GM12891 (cell line): ENCODE results near the gene RASA3.
A peak's percentile ranks its signal among the peaks of the same experiment; 100 is the strongest.

ENCODE experiments used
- DNase-seq: peaks from one replicate; pipeline ENCODE4 v3.0.0; 2011; ENCODE audit warnings: low spot score; ENCODE audit not compliant: insufficient read length
- FAIRE-seq: peaks from 2 replicates; lab custom pipeline; 2011; peaks lifted over from hg19 to GRCh38; lab: Jason Lieb, UNC
- PAX5 ChIP-seq: IDR thresholded peaks from 2 replicates; pipeline ENCODE4 v1.6.1; 2011; ENCODE audit warnings: low read length, moderate library complexity, mild to moderate bottlenecking; ENCODE audit not compliant: insufficient read depth, severe bottlenecking
- POLR2A ChIP-seq: IDR thresholded peaks from 2 replicates; pipeline ENCODE4 v1.6.1; 2011; ENCODE audit warnings: low read depth, low read length, control low read depth
- POLR2AphosphoS5 ChIP-seq: IDR thresholded peaks from 2 replicates; pipeline ENCODE4 v1.6.1; 2011; ENCODE audit warnings: low read depth, low read length, control low read depth
- POU2F2 ChIP-seq: IDR thresholded peaks from 2 replicates; pipeline ENCODE4 v1.6.1; 2011; ENCODE audit warnings: low read depth, mild to moderate bottlenecking, control low read depth, low read length, moderate library complexity
- SPI1 ChIP-seq: IDR thresholded peaks from 2 replicates; pipeline ENCODE4 v1.6.1; 2011; ENCODE audit warnings: low read depth, low read length, control low read depth
- TAF1 ChIP-seq: IDR thresholded peaks from 2 replicates; pipeline ENCODE4 v1.6.1; 2011; ENCODE audit warnings: low read depth, low read length, control low read depth

Gene RASA3

GRCh38 chr13:113981611-113982295 is 150.7 kb downstream of the RASA3 start:
- DNase-seq (no peak), FAIRE-seq (no peak)
- TF ChIP-seq SPI1: no peak
- no peak for TF ChIP-seq POLR2AphosphoS5
- TF ChIP-seq POU2F2: no peak
- no peak for TF ChIP-seq POLR2A
- TF ChIP-seq TAF1: no peak
- no peak for TF ChIP-seq PAX5

DNA sequence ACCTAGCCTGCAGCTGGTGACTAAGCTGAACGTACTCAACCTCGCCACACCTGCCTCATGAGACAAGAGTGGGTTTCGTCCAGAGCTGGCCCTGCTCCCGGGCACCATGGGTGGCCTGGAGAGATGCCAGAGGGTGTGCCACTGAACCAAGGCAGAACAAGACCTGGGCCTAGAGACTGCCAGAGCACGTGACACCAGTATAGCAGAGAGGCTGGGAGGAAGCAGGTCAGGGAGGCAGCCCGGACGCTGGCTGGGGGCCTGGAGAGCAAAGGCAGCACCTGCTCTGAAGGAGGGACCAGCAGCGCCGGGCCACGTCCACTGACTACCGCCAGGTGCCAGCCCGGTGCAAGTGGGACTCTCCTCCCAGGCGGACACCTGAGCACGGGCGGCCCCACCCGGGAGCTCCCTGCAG is 151.2 kb downstream of the RASA3 start:
- DNase-seq (no peak), FAIRE-seq (no peak)
- TF ChIP-seq SPI1: no peak
- no peak for TF ChIP-seq PAX5
- TF ChIP-seq POLR2A: no peak
- no peak for TF ChIP-seq TAF1
- no peak for TF ChIP-seq POLR2AphosphoS5
- TF ChIP-seq POU2F2: no peak

- no peak for DNase-seq
- TF ChIP-seq PAX5: no peak
- no peak for TF ChIP-seq SPI1
- TF ChIP-seq TAF1: no peak
- no peak for TF ChIP-seq POLR2A
- no peak for TF ChIP-seq POLR2AphosphoS5
- no peak for FAIRE-seq
These were observed 151.8 kb downstream of the RASA3 start for GRCh38 chr13:113980489-113981064.

DNA sequence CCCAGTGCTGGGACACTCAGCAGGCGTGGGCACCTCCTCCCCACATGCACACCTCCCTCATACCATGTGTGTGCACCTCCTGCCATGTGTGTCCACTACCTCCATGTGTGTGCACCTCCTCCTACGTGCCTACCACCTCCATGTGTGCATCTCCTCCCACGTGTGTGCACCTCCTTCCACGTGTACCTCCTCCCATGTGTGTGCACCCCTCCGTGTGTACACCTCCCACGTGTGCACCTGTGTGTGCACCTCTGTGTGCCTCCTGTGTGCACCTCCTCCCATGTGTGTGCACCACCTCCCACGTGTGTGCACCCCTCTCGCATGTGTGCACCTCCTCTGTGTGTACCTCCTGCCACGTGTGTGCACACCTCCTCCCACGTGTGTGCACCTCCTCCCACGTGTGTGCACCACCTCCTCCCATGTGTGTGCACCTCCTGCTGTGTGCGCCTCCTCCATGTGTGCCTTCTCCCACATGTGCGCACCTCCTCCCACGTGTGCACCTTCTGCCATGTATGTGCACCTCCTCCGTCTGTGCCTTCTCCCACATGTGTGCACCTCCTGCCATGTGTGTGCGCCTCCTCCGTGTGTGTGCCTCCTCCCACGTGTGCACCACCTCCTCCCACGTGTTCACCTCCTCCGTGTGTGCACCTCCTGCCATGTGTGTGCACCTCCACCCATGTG is 152.5 kb downstream of the RASA3 start:
- TF ChIP-seq TAF1 (no peak), POLR2AphosphoS5 (peak; percentile 31; the same call in 1 of the 2 replicates), SPI1 (no peak), POLR2A (0 out of 2 replicates have a peak, but pooled peaks have one; percentile 12)
- FAIRE-seq: no peak

GRCh38 chr13:113978741-113979481 is 153.5 kb downstream of the RASA3 start:
- no peak for TF ChIP-seq SPI1
- no peak for TF ChIP-seq POU2F2
- TF ChIP-seq POLR2A: no peak
- no peak for TF ChIP-seq POLR2AphosphoS5
- no peak for TF ChIP-seq PAX5
- no peak for TF ChIP-seq TAF1

More for the DNA sequence above, 152.5 kb downstream of the RASA3 start:
- no peak for DNase-seq

GRCh38 chr13:113977976-113978375 is 154.4 kb downstream of the RASA3 start:
- FAIRE-seq: no peak
- DNase-seq: no peak
- TF ChIP-seq SPI1: no peak
- no peak for TF ChIP-seq POLR2AphosphoS5
- no peak for TF ChIP-seq TAF1
- no peak for TF ChIP-seq POU2F2
- TF ChIP-seq PAX5: no peak
- no peak for TF ChIP-seq POLR2A

More at GRCh38 chr13:113978741-113979481, 153.5 kb downstream of the RASA3 start:
- no peak for FAIRE-seq
- DNase-seq: no peak

- no peak for FAIRE-seq
- DNase-seq: no peak
- TF ChIP-seq PAX5 (no peak), TAF1 (no peak), POLR2AphosphoS5 (no peak), POLR2A (no peak)
These were observed 155.4 kb downstream of the RASA3 start for GRCh38 chr13:113976711-113977684.

DNA sequence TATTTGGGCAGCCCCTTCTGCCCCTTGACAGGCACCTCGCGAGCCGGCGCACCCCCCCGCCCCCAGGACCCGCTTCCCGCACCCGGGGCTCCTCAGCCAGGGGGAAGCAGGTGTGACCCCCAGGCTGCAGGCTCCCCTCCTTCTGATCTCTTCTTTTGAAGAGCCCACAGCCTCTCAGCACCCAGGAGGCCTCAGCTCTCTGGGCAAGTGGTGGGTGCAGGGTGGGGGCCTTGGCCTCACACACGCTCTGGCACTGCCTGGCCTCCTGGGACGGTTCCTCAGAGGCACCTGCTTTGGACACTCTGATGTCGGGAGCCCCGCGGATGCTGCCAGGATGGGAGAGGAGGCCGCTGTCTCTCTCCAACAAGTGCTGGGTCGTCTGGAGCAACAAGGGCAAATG is 157.0 kb downstream of the RASA3 start:
- DNase-seq (no peak), FAIRE-seq (no peak)
- TF ChIP-seq TAF1 (no peak), SPI1 (no peak), POLR2A (no peak), POU2F2 (no peak), PAX5 (no peak), POLR2AphosphoS5 (no peak)
